GM12878 (cell line): ENCODE results near the gene FAM222B. TPM values are rescaled to one million over a fixed set of nuclear protein-coding genes. Genes with fewer than 3 reads are reported as not detected.

Experiments
- ATAC-seq: fragments of 200-7000 bp; cut with Tn5 transposase; 3 replicates; pipeline ENCODE4 v1.9.1; 2020; ENCODE audit warnings: mild to moderate bottlenecking, moderate library complexity
- BruUV-seq: library from RNA; stranded (reverse); fragments of 400-500 nt; replicated peaks from 2 replicates; lab custom pipeline; 2021; lab: Mats Ljungman, UMichigan
- CTCF ChIA-PET: fragments of 300-600 bp; sonication (Branson Sonifier 250); formaldehyde crosslinking; extraction: SDS; loops from one replicate; lab custom pipeline; 2021; ENCODE audit warnings: inconsistent platforms; lab: Yijun Ruan, JAX
- POLR2A ChIA-PET: fragments of 350-600 bp; formaldehyde crosslinking; extraction: SDS; loops from one replicate; lab custom pipeline; 2021; ENCODE audit warnings: inconsistent platforms; lab: Charles Lee
- RAD21 ChIA-PET: fragments of 300-600 bp; sonication (Branson Sonifier 250); formaldehyde crosslinking; loops from one replicate; lab custom pipeline; 2023; ENCODE audit warnings: antibody characterized with exemption; ENCODE audit not compliant: unreplicated experiment; lab: Charles Lee
- SMC1A ChIA-PET: fragments of 300-600 bp; sonication (Branson Sonifier 250); formaldehyde crosslinking; loops from one replicate; lab custom pipeline; 2023; ENCODE audit not compliant: unreplicated experiment, uncharacterized antibody; lab: Charles Lee
- DNase-seq: peaks from one replicate; pipeline ENCODE4 v3.0.0-alpha.2; 2011; ENCODE audit warnings: low read depth, low spot score
- FAIRE-seq: peaks from 3 replicates; lab custom pipeline; 2011; peaks lifted over from hg19 to GRCh38; lab: Jason Lieb, UNC
- H2AFZ ChIP-seq: 2 replicates; pipeline ENCODE4 v1.6.0; 2011; ENCODE audit warnings: low read depth, low read length, control low read depth; ENCODE audit not compliant: control insufficient read depth
- H3K27ac ChIP-seq: 2 replicates; pipeline ENCODE4 v1.5.1; 2011; ENCODE audit warnings: control low read depth; ENCODE audit not compliant: control insufficient read depth, insufficient read depth
- H3K27me3 ChIP-seq, 2 experiments: replicated peaks in 1 of 2; 2 replicates each; pipeline versions ENCODE4 v1.6.0 to v1.6.1; 2011; ENCODE audit warnings: low read length in 1 of 2; ENCODE audit not compliant: control insufficient read depth in 2 of 2, insufficient read depth in 2 of 2
- H3K36me3 ChIP-seq, 2 experiments: 2 replicates each; pipeline ENCODE4 v1.5.1; 2011; ENCODE audit warnings: low read length in 1 of 2; ENCODE audit not compliant: control insufficient read depth in 2 of 2, insufficient read depth in 2 of 2
- H3K4me1 ChIP-seq: 2 replicates; pipeline ENCODE4 v1.6.1; 2011; ENCODE audit warnings: mild to moderate bottlenecking, low read length, moderate library complexity, mixed read lengths; ENCODE audit not compliant: control insufficient read depth, insufficient read depth
- H3K4me2 ChIP-seq: 2 replicates; pipeline ENCODE4 v1.6.0; 2011; ENCODE audit warnings: control low read depth; ENCODE audit not compliant: control insufficient read depth, insufficient read depth
- H3K4me3 ChIP-seq: fragments of 200-600 bp; sonication (generic); 2 replicates; pipeline ENCODE4 v1.5.1; 2016
- H3K79me2 ChIP-seq: 2 replicates; pipeline ENCODE4 v1.6.0; 2011; ENCODE audit warnings: low read length; ENCODE audit not compliant: control insufficient read depth, insufficient read depth
- H3K9ac ChIP-seq: 2 replicates; pipeline ENCODE4 v1.8.0; 2011; ENCODE audit warnings: low read length, control low read depth, mixed read lengths; ENCODE audit not compliant: control insufficient read depth, insufficient read depth
- H3K9me3 ChIP-seq: replicated peaks from 3 replicates; pipeline ENCODE4 v1.5.1; 2011; ENCODE audit warnings: mild to moderate bottlenecking, low read length; ENCODE audit not compliant: control insufficient read depth, insufficient read depth
- H4K20me1 ChIP-seq: 2 replicates; pipeline ENCODE4 v1.6.0; 2011; ENCODE audit not compliant: control insufficient read depth, insufficient read depth
- CBX5 ChIP-seq: sonication (generic); IDR thresholded peaks from 2 replicates; pipeline ENCODE4 v1.6.1; 2016; ENCODE audit warnings: low read depth, moderate library complexity, mild to moderate bottlenecking, inconsistent platforms
- CHD2 ChIP-seq: IDR thresholded peaks from 2 replicates; pipeline ENCODE4 v1.6.1; 2011; ENCODE audit warnings: low read depth, low read length, improper control_type of control experiment, borderline replicate concordance
- IKZF2 ChIP-seq, 2 experiments: fragments of 450-650 bp; IDR thresholded peaks; 2 replicates each; pipeline ENCODE4 v1.6.1; 2017; ENCODE audit warnings: mild to moderate bottlenecking in 2 of 2, moderate library complexity in 2 of 2
- IRF4 ChIP-seq: IDR thresholded peaks from 2 replicates; pipeline ENCODE4 v1.6.1; 2011; ENCODE audit warnings: low read depth, low read length
- MLLT1 ChIP-seq: fragments of 450-650 bp; IDR thresholded peaks from 2 replicates; pipeline ENCODE4 v1.6.1; 2016; ENCODE audit warnings: mild to moderate bottlenecking
- NFIC ChIP-seq: IDR thresholded peaks from 2 replicates; pipeline ENCODE4 v1.6.1; 2012; ENCODE audit warnings: low read depth, mild to moderate bottlenecking, inconsistent platforms, low read length, moderate library complexity
- SIX5 ChIP-seq: IDR thresholded peaks from 2 replicates; pipeline ENCODE4 v1.6.1; 2011; ENCODE audit warnings: mild to moderate bottlenecking, low read depth, low read length, moderate library complexity; ENCODE audit not compliant: severe bottlenecking
- SMAD5 ChIP-seq: IDR thresholded peaks from 2 replicates; pipeline ENCODE4 v1.6.1; 2016; ENCODE audit warnings: antibody characterized with exemption, low read depth
- YBX1 ChIP-seq: fragments of 450-650 bp; IDR thresholded peaks from 2 replicates; pipeline ENCODE4 v1.6.1; 2016; ENCODE audit warnings: antibody characterized with exemption
- ZBTB33 ChIP-seq: fragments of 450-650 bp; IDR thresholded peaks from 2 replicates; pipeline ENCODE4 v1.6.1; 2017; ENCODE audit warnings: mild to moderate bottlenecking
- ZNF217 ChIP-seq: fragments of 450-650 bp; IDR thresholded peaks from 2 replicates; pipeline ENCODE4 v1.6.1; 2017; ENCODE audit warnings: antibody characterized with exemption, mild to moderate bottlenecking
- WGBS: methylation state at CpG from one replicate; pipeline ENCODE4 v1.1.6; 2016; ENCODE audit warnings: low lambda C conversion rate; ENCODE audit not compliant: insufficient replicate concordance, insufficient coverage; ENCODE audit errors: missing lambda C conversion rate; 5-methylcytosine and 5-hydroxymethylcytosine counted together
- in situ Hi-C: fragments of 300-500 bp; cut with MboI; formaldehyde crosslinking; loops from 9 replicates; pipeline ENCODE4 v1.14.3; 2018; ENCODE audit warnings: mixed read lengths
- intact Hi-C: fragments of 100-400 bp; cut with micrococcal nuclease; formaldehyde crosslinking; loops from one replicate; pipeline ENCODE4 v1.14.2; 2022; ENCODE audit not compliant: unreplicated experiment
- polyA plus RNA-seq, 11 experiments: library from polyadenylated mRNA; depleted of rRNA in 4 of 11; unstranded in 6 of 11; stranded (reverse) in 5 of 11; fragments of >200 nt; fragmentation: Nextera tagmentation in 4 of 11; fragmentation: Illumina TruSeq in 1 of 11; extraction: Ambion mirVana in 4 of 11; extraction: Trizol in 1 of 11; gene quantifications; 1 replicate in 1 of 11; 2 replicates in 10 of 11; pipeline versions ENCODE4 v1.2.1 to v1.2.3, GENCODE V29; 2011 to 2016; ENCODE audit warnings: inconsistent platforms in 2 of 11, missing spikeins in 2 of 11, low read depth in 1 of 11
- total RNA-seq, 4 experiments: library from RNA; depleted of rRNA in 3 of 4; stranded (reverse); fragments of >200 nt in 3 of 4; fragmentation: Illumina TruSeq in 1 of 4; extraction: Trizol in 1 of 4; gene quantifications; 2 replicates each; pipeline versions ENCODE4 v1.2.1 to v1.2.3, GENCODE V29; 2013 to 2021

The FAM222B gene
- total and polyA plus RNA-seq, 10 of the 15 experiments (the other 5 are each of a cell fraction or from before 2014, with no cell fraction given): 2.8 to 18.3 (median 6.4) TPM

GRCh38 chr17:28855336-28855679 is 12.7 kb upstream of the FAM222B start:
- Histone ChIP-seq H3K4me3 (peak overlapping the region; percentile 78), H3K4me1 (peaks cover 14% of the 10 kb centered on the region), H3K4me2 (peak overlapping the region; percentile 99), H3K36me3 (peaks cover 8 to 13% of the 10 kb centered on the region in 2 experiments; a peak in 3 of 4 replicates), H4K20me1 (no peaks in the 10 kb centered on the region), H3K9me3 (no peaks in the 10 kb centered on the region), H2AFZ (peak overlapping the region; percentile 100), H3K27me3 (no peaks in the 10 kb centered on the region), H3K9ac (peak overlapping the region; percentile 90), H3K79me2 (peaks cover 14% of the 10 kb centered on the region), H3K27ac (peak overlapping the region; percentile 86)
- DNase-seq: no peak
- SMC1A ChIA-PET: interaction anchor here (0.6 to 1.5 kb wide), 5 partner anchors 10 to 101 kb away, joined by 3 to 5 read pairs (median 3); no protein-coding TSS in a partner anchor
- CTCF ChIA-PET: interaction anchor here (1.7 to 1.9 kb wide), 2 partner anchors 46 to 91 kb away, joined by 6 to 10 read pairs; no protein-coding TSS in a partner anchor
- POLR2A ChIA-PET: interaction anchor here (0.6 to 2.0 kb wide), 5 partner anchors 13 to 44 kb away, joined by 3 to 9 read pairs (median 3); partner anchors contain the start of genes FAM222B and FLOT2
- intact Hi-C loops (no loop called here), in situ Hi-C loops (no loop called here)
- no peak for FAIRE-seq
- TSS peak; percentile 87 for BruUV-seq
- WGBS: 30% methylated on average over 5 of the region's 5 CpGs
- TF ChIP-seq CBX5 (no peak), YBX1 (no peak)
- ATAC-seq: no peak
- RAD21 ChIA-PET: interaction anchor here (2.1 to 3.3 kb wide), 2 partner anchors 47 to 92 kb away, joined by 5 to 15 read pairs; partner anchors contain the start of gene DHRS13

GRCh38 chr17:28854457-28855335 is 12.1 kb upstream of the FAM222B start, which contains the start of gene ERAL1:
ERAL1 (plus strand) TSS chr17:28855016; CDS start chr17:28855035, 19 bp downstream.
- intact Hi-C loops: no loop called here
- H3K27ac ChIP-seq: peak within 1 kb of the TSS; percentile 86
- peak within 1 kb of the TSS; percentile 100 for H2AFZ ChIP-seq
- ATAC-seq: peak; percentile 100
- TSS peak; percentile 95 for BruUV-seq
- peaks cover 14% of the 10 kb centered on the region for H3K4me1 ChIP-seq
- peaks cover 8 to 10% of the 10 kb centered on the region in 2 experiments; a peak in 3 of 4 replicates for H3K36me3 ChIP-seq
- 1% methylated on average over 42 of the region's 42 CpGs for WGBS
- no peaks in the 10 kb centered on the region for H3K9me3 ChIP-seq
- peak within 1 kb of the TSS; percentile 99 for H3K4me2 ChIP-seq
- peak; percentile 86 for FAIRE-seq
- H3K79me2 ChIP-seq: peaks cover 14% of the 10 kb centered on the region
- ChIA-PET CTCF (interaction anchor here (1.2 to 1.9 kb wide), 2 partner anchors 91 to 98 kb away, joined by 3 to 10 read pairs; no protein-coding TSS in a partner anchor), POLR2A (interaction anchor here (0.6 to 2.0 kb wide), 4 partner anchors 12 to 43 kb away, joined by 3 to 9 read pairs (median 4); partner anchors contain the start of genes FAM222B and FLOT2), RAD21 (interaction anchor here (2.1 to 3.3 kb wide), 2 partner anchors 48 to 92 kb away, joined by 5 to 15 read pairs; partner anchors contain the start of gene DHRS13), SMC1A (interaction anchor here (0.6 to 1.5 kb wide), 3 partner anchors 24 to 100 kb away, joined by 3 to 5 read pairs (median 3); no protein-coding TSS in a partner anchor)
- H3K9ac ChIP-seq: peak within 1 kb of the TSS; percentile 90
- in situ Hi-C loops: no loop called here
- DNase-seq: peak; percentile 73
- peak within 1 kb of the TSS; percentile 78 for H3K4me3 ChIP-seq
- H4K20me1 ChIP-seq: no peaks in the 10 kb centered on the region
- H3K27me3 ChIP-seq: no peaks in the 10 kb centered on the region
- TF ChIP-seq CHD2: peak; percentile 65
- no peak for TF ChIP-seq IRF4
- no peak for TF ChIP-seq ZBTB33
- TF ChIP-seq SIX5: peak; percentile 75
- TF ChIP-seq NFIC: no peak; the same call in 1 of the 2 replicates
- TF ChIP-seq IKZF2 (IDR thresholded peaks at IDR 0.05): no peak
- TF ChIP-seq ZNF217: no peak
- peak; percentile 79; the same call in 1 of the 2 replicates for TF ChIP-seq SMAD5
- peak; percentile 60 for TF ChIP-seq MLLT1
